ENCODE measurements around the gene TECPR1.

DNA sequence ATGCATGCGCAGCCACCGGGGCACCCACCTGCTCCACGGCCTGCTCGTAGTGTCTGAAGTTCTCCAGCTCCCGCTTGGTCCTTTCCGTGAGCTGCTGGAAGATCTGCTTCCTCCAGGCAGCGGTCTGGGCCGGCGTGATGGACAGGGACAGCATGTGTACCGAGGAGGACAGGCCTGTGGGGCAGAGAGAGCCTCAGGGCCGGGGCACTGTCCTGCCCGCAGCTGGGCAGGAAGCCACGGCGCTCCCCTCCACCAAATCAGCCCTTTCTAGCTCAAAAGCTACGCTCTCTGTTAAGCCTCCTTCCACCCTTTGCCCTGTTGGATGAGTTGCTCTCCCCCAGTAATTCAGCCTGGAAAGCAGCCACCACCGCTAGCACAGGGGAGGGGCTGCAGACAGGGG, 19.2 kb downstream of the TECPR1 start:
- TF ChIP-seq, protein P1, sequence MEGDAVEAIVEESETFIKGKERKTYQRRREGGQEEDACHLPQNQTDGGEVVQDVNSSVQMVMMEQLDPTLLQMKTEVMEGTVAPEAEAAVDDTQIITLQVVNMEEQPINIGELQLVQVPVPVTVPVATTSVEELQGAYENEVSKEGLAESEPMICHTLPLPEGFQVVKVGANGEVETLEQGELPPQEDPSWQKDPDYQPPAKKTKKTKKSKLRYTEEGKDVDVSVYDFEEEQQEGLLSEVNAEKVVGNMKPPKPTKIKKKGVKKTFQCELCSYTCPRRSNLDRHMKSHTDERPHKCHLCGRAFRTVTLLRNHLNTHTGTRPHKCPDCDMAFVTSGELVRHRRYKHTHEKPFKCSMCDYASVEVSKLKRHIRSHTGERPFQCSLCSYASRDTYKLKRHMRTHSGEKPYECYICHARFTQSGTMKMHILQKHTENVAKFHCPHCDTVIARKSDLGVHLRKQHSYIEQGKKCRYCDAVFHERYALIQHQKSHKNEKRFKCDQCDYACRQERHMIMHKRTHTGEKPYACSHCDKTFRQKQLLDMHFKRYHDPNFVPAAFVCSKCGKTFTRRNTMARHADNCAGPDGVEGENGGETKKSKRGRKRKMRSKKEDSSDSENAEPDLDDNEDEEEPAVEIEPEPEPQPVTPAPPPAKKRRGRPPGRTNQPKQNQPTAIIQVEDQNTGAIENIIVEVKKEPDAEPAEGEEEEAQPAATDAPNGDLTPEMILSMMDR (IDR thresholded peaks at IDR 0.05; ENCODE audit: insufficient read depth, low read length, poor library complexity, severe bottlenecking), result no peak
- no peak for TF ChIP-seq EZH2phosphoT487 (conservative IDR thresholded peaks at IDR 0.05; ENCODE audit: low read length)

All from SU-DHL-6 (cell line).